ENCODE results near the gene PAPPA. TPM values are rescaled to one million over a fixed set of nuclear protein-coding genes. Genes with fewer than 3 reads are reported as not detected.
A peak's percentile ranks its signal among the peaks of the same experiment; 100 is the strongest.

Gene PAPPA
- total RNA-seq, 2 donors from 2014 or later: 0.09 TPM

DNA sequence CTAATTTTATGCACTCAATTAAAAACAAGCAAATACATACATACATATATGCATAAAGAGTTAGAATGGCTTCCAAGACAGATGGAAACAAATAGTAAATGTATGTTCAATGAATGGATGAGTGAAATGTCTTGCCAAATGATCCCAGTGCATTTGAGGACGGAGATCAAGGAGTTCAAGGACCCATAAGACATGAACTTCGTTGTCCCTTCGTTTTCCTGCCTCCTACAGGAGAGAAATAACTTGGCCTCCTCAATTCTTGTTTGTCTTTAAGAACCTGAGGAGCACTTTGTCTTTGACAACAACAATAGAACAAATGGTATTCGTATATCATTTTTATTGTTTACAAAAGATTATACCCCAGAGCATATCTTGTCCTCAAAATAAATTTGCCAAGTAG lies 2.4 kb upstream of the PAPPA start:
- DNase-seq: no peak
- Mint-ChIP-seq H3K4me1 (peaks cover 25% of the 10 kb centered on the region), H3K27me3 (ENCODE audit: insufficient read depth) (peaks cover 54% of the 10 kb centered on the region), H3K36me3 (ENCODE audit: low read depth) (no peaks in the 10 kb centered on the region), H3K9me3 (no peaks in the 10 kb centered on the region), H3K4me3 (no peak overlapping the region), H3K27ac (no peak overlapping the region)
- Histone ChIP-seq H3K9me3 (ENCODE audit: control insufficient read depth, low read length) (no peaks in the 10 kb centered on the region), H3K36me3 (ENCODE audit: control insufficient read depth, insufficient read depth, low read length) (no peaks in the 10 kb centered on the region), H3K4me3 (ENCODE audit: low read length) (no peak overlapping the region), H3K4me1 (ENCODE audit: control insufficient read depth, insufficient read depth, low read length) (peaks cover 3% of the 10 kb centered on the region), H3K27ac (ENCODE audit: low read depth, low read length) (no peak overlapping the region), H3K9ac (ENCODE audit: extremely low read depth, low read length, poor library complexity, severe bottlenecking) (no peak overlapping the region), H3K27me3 (ENCODE audit: control insufficient read depth, insufficient read depth, low read length, poor library complexity, severe bottlenecking) (peaks cover 43% of the 10 kb centered on the region)
- TF ChIP-seq, protein P1, sequence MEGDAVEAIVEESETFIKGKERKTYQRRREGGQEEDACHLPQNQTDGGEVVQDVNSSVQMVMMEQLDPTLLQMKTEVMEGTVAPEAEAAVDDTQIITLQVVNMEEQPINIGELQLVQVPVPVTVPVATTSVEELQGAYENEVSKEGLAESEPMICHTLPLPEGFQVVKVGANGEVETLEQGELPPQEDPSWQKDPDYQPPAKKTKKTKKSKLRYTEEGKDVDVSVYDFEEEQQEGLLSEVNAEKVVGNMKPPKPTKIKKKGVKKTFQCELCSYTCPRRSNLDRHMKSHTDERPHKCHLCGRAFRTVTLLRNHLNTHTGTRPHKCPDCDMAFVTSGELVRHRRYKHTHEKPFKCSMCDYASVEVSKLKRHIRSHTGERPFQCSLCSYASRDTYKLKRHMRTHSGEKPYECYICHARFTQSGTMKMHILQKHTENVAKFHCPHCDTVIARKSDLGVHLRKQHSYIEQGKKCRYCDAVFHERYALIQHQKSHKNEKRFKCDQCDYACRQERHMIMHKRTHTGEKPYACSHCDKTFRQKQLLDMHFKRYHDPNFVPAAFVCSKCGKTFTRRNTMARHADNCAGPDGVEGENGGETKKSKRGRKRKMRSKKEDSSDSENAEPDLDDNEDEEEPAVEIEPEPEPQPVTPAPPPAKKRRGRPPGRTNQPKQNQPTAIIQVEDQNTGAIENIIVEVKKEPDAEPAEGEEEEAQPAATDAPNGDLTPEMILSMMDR (conservative IDR thresholded peaks at IDR 0.05): peak; percentile 53
- WGBS, 2 experiments (ENCODE audit: insufficient coverage in 1 of 2, insufficient read length in 1 of 2): 78 to 91% methylated on average over 3 to 4 of the region's 4 CpGs

- H3K27me3 Mint-ChIP-seq (ENCODE audit: insufficient read depth): peaks cover 61% of the 10 kb centered on the region
- no peak overlapping the region for H3K4me3 Mint-ChIP-seq
These were observed 1.6 kb upstream of the PAPPA start for GRCh38 chr9:116151966-116152381.

DNA sequence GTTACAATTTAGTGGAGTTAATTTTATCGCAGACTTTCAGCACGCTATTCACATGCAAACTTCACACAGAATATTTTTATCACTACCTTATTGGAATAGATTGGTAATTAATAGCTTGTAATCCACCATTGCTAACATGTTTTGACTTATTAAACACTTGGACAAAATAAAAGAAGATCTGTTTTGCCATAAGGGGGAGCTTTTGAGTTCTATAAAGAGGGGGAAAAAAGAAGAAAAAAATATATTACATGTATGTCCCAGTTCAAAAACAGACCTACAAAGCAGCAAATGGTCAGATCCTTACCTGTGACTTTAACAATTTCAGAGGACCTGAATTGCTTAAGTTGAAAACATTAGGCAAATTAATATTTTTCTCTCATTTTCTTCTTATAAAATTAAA lies 1.2 kb upstream of the PAPPA start:
- Mint-ChIP-seq H3K27me3 (ENCODE audit: insufficient read depth) (peaks cover 66% of the 10 kb centered on the region), H3K4me3 (no peak overlapping the region), H3K4me1 (peaks cover 36% of the 10 kb centered on the region), H3K9me3 (no peaks in the 10 kb centered on the region), H3K27ac (no peak overlapping the region), H3K36me3 (ENCODE audit: low read depth) (no peaks in the 10 kb centered on the region)
- Histone ChIP-seq H3K27me3 (ENCODE audit: control insufficient read depth, insufficient read depth, low read length, poor library complexity, severe bottlenecking) (peaks cover 54% of the 10 kb centered on the region), H3K27ac (ENCODE audit: low read depth, low read length) (no peak overlapping the region), H3K9ac (ENCODE audit: extremely low read depth, low read length, poor library complexity, severe bottlenecking) (no peak overlapping the region), H3K4me3 (ENCODE audit: low read length) (no peak overlapping the region), H3K9me3 (ENCODE audit: control insufficient read depth, low read length) (no peaks in the 10 kb centered on the region), H3K4me1 (ENCODE audit: control insufficient read depth, insufficient read depth, low read length) (peaks cover 3% of the 10 kb centered on the region), H3K36me3 (ENCODE audit: control insufficient read depth, insufficient read depth, low read length) (no peaks in the 10 kb centered on the region)
- TF ChIP-seq, protein P1 (conservative IDR thresholded peaks at IDR 0.05): peak; percentile 63
- no peak for DNase-seq
- WGBS, 2 experiments (ENCODE audit: insufficient coverage in 1 of 2, insufficient read length in 1 of 2): no CpG with 5 or more reads among the region's 2 CpGs

More at GRCh38 chr9:116151966-116152381, 1.6 kb upstream of the PAPPA start:
- no peak overlapping the region for H3K27ac ChIP-seq (ENCODE audit: low read depth, low read length)
- 65 to 73% methylated on average over 4 to 6 of the region's 6 CpGs for WGBS, 2 experiments (ENCODE audit: insufficient coverage in 1 of 2, insufficient read length in 1 of 2)
- TF ChIP-seq, protein P1 (conservative IDR thresholded peaks at IDR 0.05): no peak
- H3K9me3 ChIP-seq (ENCODE audit: control insufficient read depth, low read length): no peaks in the 10 kb centered on the region
- H3K4me1 ChIP-seq (ENCODE audit: control insufficient read depth, insufficient read depth, low read length): peaks cover 3% of the 10 kb centered on the region
- no peak for DNase-seq
- H3K4me3 ChIP-seq (ENCODE audit: low read length): no peak overlapping the region
- Mint-ChIP-seq H3K36me3 (ENCODE audit: low read depth) (no peaks in the 10 kb centered on the region), H3K9me3 (no peaks in the 10 kb centered on the region), H3K4me1 (peaks cover 33% of the 10 kb centered on the region), H3K27ac (no peak overlapping the region)
- peaks cover 51% of the 10 kb centered on the region for H3K27me3 ChIP-seq (ENCODE audit: control insufficient read depth, insufficient read depth, low read length, poor library complexity, severe bottlenecking)
- no peak overlapping the region for H3K9ac ChIP-seq (ENCODE audit: extremely low read depth, low read length, poor library complexity, severe bottlenecking)
- no peaks in the 10 kb centered on the region for H3K36me3 ChIP-seq (ENCODE audit: control insufficient read depth, insufficient read depth, low read length)
